ENCODE data around the gene TSC22D1. TPM values are rescaled to one million over a fixed set of nuclear protein-coding genes. Genes with fewer than 3 reads are reported as not detected.

TSC22D1 gene
- total RNA-seq, 1 donor from 2014 or later = 149 TPM

DNA sequence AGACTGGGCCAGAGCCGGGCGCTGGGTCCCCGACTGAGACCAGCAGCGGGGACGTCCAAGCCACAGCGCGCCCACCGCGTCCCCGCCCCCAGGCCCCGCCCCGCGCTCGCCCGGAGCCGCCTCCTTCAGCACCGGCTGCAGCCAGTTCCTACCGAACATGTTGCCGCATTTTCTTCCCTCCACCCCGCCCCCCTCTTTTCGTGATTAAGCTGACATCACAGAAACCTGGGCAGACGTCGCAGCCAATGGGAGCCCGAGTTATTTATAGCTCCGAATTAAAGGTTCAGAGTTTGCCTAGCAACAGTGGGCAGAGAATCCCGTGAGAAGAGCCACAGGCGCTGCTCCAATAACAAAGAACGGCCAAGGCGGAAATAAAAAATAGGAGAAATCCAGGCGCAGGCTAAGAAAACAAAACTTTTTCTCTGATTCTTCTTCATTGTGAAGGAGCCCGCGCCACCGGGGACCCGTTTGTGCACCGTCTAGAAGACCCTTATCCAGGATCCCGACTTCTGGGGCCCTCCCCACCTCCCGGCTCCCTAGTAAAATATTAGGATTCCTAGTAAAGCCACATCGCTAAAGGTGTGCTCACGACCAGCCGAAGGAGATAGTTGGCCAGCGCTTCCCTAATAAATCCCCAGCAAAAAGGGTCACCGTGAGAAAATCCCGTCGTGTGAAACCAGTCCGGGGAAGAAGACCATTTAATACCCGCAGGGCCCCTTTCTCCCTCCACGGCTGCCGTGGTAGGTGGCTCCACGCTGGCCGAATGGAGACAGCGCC, 140.8 kb downstream of the TSC22D1 start:
- Histone ChIP-seq H3K9me3 (no peaks in the 10 kb centered on the region), H3K4me3 (peak overlapping the region; percentile 87), H3K4me1 (peaks cover 26% of the 10 kb centered on the region), H3K27ac (peak overlapping the region; percentile 96), H3K36me3 (peaks cover 20% of the 10 kb centered on the region), H3K27me3 (no peaks in the 10 kb centered on the region)
- ATAC-seq (peak; percentile 88), DNase-seq (peak; percentile 96)
- intact Hi-C loops (cut with DNase I) = loop anchor here (5.0 to 10.0 kb wide), 3 partner anchors 201 to 531 kb away; no protein-coding TSS in a partner anchor
- TF ChIP-seq CTCF (IDR thresholded peaks at IDR 0.05) = no peak

GRCh38 chr13:44434766-44435141, 141.4 kb downstream of the TSC22D1 start:
- no peaks in the 10 kb centered on the region for H3K9me3 ChIP-seq
- H3K27me3 ChIP-seq = no peaks in the 10 kb centered on the region
- peak overlapping the region; percentile 96 for H3K27ac ChIP-seq
- peak overlapping the region; percentile 87 for H3K4me3 ChIP-seq
- H3K4me1 ChIP-seq = peaks cover 21% of the 10 kb centered on the region
- TF ChIP-seq CTCF (IDR thresholded peaks at IDR 0.05) = no peak
- intact Hi-C loops (cut with DNase I) = loop anchor here (5.0 to 10.0 kb wide), 3 partner anchors 200 to 530 kb away; no protein-coding TSS in a partner anchor
- peaks cover 20% of the 10 kb centered on the region for H3K36me3 ChIP-seq
- DNase-seq (no peak), ATAC-seq (no peak)

DNA sequence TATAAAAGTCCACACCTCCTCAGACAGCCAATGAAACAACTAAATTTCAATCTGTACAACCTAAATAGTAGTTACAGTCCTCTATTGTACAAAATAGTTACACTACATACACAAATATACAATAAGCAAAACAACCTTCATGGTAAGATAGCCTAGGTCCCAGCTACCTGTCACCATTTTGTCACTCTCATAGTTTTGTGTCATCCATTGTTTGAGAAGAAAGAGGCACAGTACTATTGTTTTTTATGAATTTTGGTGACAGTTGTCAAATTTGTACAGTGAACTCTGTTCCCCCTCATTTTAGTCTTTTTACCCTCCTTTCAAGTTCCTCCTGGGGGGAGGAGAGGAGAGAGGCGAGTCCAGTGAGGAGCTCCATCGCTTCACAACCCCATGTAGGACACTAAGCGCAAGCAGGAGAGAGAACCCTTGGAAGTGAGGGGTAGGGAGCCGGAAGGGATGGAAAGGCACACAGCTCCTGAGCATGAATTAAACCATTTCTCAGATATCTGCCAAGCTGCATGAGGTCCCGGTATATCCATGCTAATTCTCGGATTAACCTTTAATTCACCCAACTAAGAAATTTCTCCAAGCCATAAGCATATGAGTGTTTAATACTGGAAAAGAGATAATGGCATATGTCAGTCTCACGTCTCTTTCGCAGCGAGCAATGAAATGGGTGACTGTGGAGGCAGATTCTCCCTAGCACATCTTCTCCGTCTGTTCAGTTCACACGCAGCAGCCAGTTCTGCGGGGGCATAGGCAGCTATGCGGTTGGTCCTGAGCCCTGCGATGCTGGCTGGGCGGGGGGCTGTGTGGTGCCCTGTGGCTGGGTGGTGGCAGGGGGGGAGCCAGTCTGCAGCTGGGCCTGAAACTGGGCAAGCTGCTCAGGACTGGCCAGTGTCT, 142.0 kb downstream of the TSC22D1 start:
- intact Hi-C loops (cut with DNase I) = loop anchor here (10.0 kb wide), 2 partner anchors 199 to 529 kb away; no protein-coding TSS in a partner anchor
- DNase-seq = no peak
- no peak for ATAC-seq
- Histone ChIP-seq H3K27ac (peak overlapping the region; percentile 96), H3K36me3 (peaks cover 20% of the 10 kb centered on the region), H3K9me3 (no peaks in the 10 kb centered on the region), H3K27me3 (no peaks in the 10 kb centered on the region), H3K4me3 (peak overlapping the region; percentile 87), H3K4me1 (peaks cover 16% of the 10 kb centered on the region)
- no peak for TF ChIP-seq CTCF (IDR thresholded peaks at IDR 0.05)

DNA sequence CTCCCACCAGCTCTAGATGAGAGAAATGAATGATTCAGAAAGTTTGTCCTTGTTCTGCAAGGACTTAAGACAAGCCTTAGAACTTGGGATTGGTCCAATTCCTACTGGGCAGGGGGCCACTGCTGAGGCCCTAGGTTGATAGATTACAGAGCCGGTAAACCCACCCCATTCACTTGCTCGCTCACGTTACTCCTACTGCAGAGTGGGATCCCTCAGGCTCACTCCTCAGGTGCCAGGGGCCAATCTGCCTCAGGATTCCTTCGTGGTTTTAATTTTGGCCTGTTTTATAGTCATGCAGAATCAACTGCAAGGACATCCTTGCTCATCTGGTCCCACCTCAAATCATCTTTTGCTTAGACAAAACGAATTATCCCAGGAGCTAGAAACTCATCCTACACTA, 143.5 kb downstream of the TSC22D1 start:
- H3K9me3 ChIP-seq = no peaks in the 10 kb centered on the region
- ATAC-seq = no peak
- no peak for DNase-seq
- H3K4me3 ChIP-seq = peak overlapping the region; percentile 87
- H3K4me1 ChIP-seq = peaks cover 14% of the 10 kb centered on the region
- TF ChIP-seq CTCF (IDR thresholded peaks at IDR 0.05) = no peak
- H3K27me3 ChIP-seq = no peaks in the 10 kb centered on the region
- intact Hi-C loops (cut with DNase I) = loop anchor here (10.0 kb wide), 2 partner anchors 198 to 528 kb away; no protein-coding TSS in a partner anchor
- peaks cover 20% of the 10 kb centered on the region for H3K36me3 ChIP-seq
- no peak overlapping the region for H3K27ac ChIP-seq

DNA sequence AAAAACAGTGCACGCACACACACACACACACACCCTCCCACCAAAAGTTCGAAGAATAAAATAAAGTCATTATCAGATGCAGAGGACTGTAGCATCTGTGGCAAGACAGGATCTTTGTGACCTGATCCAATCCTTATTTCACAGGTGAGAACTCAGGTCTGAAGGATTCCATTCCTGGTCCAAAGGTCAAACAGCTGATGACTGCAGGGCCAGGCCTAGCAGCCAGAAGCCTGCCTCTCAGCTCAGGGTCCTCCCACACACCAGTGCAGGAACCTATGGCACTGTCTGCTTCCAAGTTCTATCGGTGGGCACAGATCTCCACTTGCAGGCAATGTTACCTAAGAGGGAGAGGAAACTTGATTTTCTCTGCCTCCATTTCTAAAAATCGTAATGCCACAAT, 145.0 kb downstream of the TSC22D1 start:
- no peak overlapping the region for H3K27ac ChIP-seq
- no peak overlapping the region for H3K4me3 ChIP-seq
- DNase-seq (no peak), ATAC-seq (no peak)
- TF ChIP-seq CTCF (IDR thresholded peaks at IDR 0.05) = no peak
- no peaks in the 10 kb centered on the region for H3K27me3 ChIP-seq
- no peaks in the 10 kb centered on the region for H3K9me3 ChIP-seq
- intact Hi-C loops (cut with DNase I) = loop anchor here (10.0 kb wide), 2 partner anchors 196 to 526 kb away; no protein-coding TSS in a partner anchor
- H3K4me1 ChIP-seq = peaks cover 8% of the 10 kb centered on the region
- H3K36me3 ChIP-seq = peaks cover 20% of the 10 kb centered on the region
